Tibial nerve (tissue), 4 donors: Measurements from ENCODE around the gene GNA12.

Experiments used
- EP300 ChIP-seq, 2 donors: sonication (generic); formaldehyde crosslinking; IDR thresholded peaks; one replicate each; pipeline ENCODE4 v1.6.1; 2017; ENCODE audit warnings: antibody characterized with exemption in 2 of 2, mild to moderate bottlenecking in 1 of 2
- TF ChIP-seq, protein P1 (sequence below), 5 experiments: fragments of 200-600 bp in 3 of 5; fragments of 450-650 bp in 2 of 5; sonication (generic) in 3 of 5; IDR thresholded peaks; one replicate each; pipeline ENCODE4 v1.5.1; 2016 to 2019; ENCODE audit warnings: antibody characterized with exemption in 5 of 5, mild to moderate bottlenecking in 3 of 5, moderate library complexity in 2 of 5

DNA sequence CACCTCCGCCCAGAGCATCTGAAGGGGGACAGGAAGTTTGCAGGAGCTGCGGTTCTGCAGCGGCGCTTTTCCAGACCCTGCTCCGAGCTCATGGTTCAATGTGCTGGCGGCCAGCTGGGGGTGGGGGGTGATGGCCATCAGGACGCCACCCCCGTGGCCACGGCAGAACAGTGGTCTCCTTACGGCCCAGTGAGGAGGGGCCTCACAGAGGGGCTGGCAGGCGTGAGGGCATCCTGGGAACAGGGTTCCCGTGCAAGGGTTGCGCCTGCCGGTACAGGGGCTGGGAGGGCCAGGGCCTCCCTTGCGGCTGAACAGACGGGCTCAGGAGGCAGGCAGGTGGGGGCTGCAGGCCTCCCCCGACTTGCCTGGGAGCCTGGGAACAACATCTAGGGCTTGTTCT is 39.0 kb upstream of the GNA12 start:
- TF ChIP-seq EP300 (IDR thresholded peaks at IDR 0.05): no peak
- TF ChIP-seq, protein P1, sequence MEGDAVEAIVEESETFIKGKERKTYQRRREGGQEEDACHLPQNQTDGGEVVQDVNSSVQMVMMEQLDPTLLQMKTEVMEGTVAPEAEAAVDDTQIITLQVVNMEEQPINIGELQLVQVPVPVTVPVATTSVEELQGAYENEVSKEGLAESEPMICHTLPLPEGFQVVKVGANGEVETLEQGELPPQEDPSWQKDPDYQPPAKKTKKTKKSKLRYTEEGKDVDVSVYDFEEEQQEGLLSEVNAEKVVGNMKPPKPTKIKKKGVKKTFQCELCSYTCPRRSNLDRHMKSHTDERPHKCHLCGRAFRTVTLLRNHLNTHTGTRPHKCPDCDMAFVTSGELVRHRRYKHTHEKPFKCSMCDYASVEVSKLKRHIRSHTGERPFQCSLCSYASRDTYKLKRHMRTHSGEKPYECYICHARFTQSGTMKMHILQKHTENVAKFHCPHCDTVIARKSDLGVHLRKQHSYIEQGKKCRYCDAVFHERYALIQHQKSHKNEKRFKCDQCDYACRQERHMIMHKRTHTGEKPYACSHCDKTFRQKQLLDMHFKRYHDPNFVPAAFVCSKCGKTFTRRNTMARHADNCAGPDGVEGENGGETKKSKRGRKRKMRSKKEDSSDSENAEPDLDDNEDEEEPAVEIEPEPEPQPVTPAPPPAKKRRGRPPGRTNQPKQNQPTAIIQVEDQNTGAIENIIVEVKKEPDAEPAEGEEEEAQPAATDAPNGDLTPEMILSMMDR (IDR thresholded peaks at IDR 0.05): no peak
